Mesodermal cell (in vitro differentiated cells): ENCODE data around the gene ASPDH.
"Not testable (repeated sequence)": the region's sequence is repeated elsewhere in the genome, so short reads cannot be mapped to it uniquely, and the experiment has no call there.

Source experiments
- H3K27ac ChIP-seq: 2 replicates; pipeline ENCODE4 v1.7.0; 2013; ENCODE audit warnings: mild to moderate bottlenecking, low read depth, low read length, moderate library complexity; ENCODE audit not compliant: severe bottlenecking
- H3K36me3 ChIP-seq: 2 replicates; pipeline ENCODE4 v1.7.1; 2013; ENCODE audit warnings: mild to moderate bottlenecking, low read length, moderate library complexity; ENCODE audit not compliant: control insufficient read depth, insufficient read depth
- H3K4me1 ChIP-seq: one replicate; pipeline ENCODE4 v1.7.1; 2013; ENCODE audit warnings: mild to moderate bottlenecking, low read length; ENCODE audit not compliant: insufficient read depth, control insufficient read depth, poor library complexity, severe bottlenecking
- H3K4me3 ChIP-seq: 2 replicates; pipeline ENCODE4 v1.7.0; 2013; ENCODE audit warnings: low read length, control low read depth, mild to moderate bottlenecking; ENCODE audit not compliant: insufficient read depth, poor library complexity, severe bottlenecking; ENCODE audit errors: extremely low read depth
- H3K9me3 ChIP-seq: 2 replicates; pipeline ENCODE4 v1.7.1; 2013; ENCODE audit warnings: mild to moderate bottlenecking, low read length, moderate library complexity; ENCODE audit not compliant: control insufficient read depth
- WGBS, 2 experiments: methylation state at CpG; one replicate each; pipeline ENCODE4 v1.1.5; 2013; ENCODE audit warnings: missing lambda C conversion rate in 2 of 2; ENCODE audit not compliant: insufficient coverage in 2 of 2; 5-methylcytosine and 5-hydroxymethylcytosine counted together

The ASPDH gene

DNA sequence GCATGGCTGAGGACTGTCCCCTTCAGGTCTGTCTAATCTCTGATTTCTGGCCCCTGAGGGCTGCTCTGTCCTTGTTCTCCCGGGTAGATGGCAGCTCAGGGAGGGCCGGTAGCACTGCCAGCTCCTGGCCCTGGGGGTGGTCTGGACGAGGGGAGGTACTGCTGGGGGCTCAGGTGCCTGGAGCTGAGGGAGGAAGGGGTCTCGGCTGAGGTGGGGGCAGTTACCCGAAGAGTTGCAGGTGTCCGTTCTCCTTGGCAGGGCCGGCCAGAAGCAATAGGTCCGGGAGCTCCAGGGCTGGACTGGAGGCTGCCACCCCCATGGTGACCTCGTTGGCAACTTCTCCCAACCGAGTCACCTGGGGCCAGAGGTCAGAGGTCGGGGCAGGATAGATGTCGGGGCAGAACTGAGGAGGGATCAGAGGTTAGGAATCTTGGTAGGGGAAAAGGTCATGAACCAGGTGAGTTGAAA lies 38.6 kb downstream of the ASPDH start:
- H3K4me1 ChIP-seq: no peaks in the 10 kb centered on the region
- whole genome bisulfite sequencing, 2 experiments: 85 to 87% methylated on average over 9 to 11 of the region's 12 CpGs
- H3K36me3 ChIP-seq: peaks cover 20% of the 10 kb centered on the region
- H3K27ac ChIP-seq: no peak overlapping the region
- peaks cover 6% of the 10 kb centered on the region for H3K9me3 ChIP-seq
- no peak overlapping the region for H3K4me3 ChIP-seq

- H3K36me3 ChIP-seq, H3K27ac ChIP-seq, H3K4me3 ChIP-seq, H3K9me3 ChIP-seq, H3K4me1 ChIP-seq: not testable (repeated sequence)
- 67 to 71% methylated on average over 1 to 3 of the region's 3 CpGs for WGBS, 2 experiments
These were observed 40.4 kb downstream of the ASPDH start for GRCh38 chr19:50473336-50473735.

DNA sequence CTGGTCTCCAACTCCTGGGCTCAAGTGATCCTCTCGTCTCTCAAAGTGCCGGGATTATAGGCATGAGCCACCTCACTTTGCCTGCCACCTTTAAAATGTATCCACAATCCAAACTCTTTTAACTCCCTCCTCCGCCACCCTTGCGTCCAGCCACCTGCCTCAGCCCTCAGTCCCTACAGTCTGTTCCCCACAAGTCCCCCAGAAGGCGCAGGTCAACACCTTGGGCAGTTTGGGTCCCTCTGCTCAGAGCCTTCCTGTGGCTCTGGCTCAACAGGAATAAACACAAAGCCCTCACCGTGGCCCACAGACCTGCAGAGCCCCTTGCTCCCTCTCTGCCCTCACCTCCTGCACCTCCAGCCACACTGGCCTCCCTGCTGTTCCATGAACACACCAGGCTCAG lies 44.9 kb downstream of the ASPDH start:
- no peak overlapping the region for H3K4me3 ChIP-seq
- 93 to 95% methylated on average over 4 to 6 of the region's 6 CpGs for WGBS, 2 experiments
- no peaks in the 10 kb centered on the region for H3K4me1 ChIP-seq
- no peak overlapping the region for H3K27ac ChIP-seq
- no peaks in the 10 kb centered on the region for H3K9me3 ChIP-seq
- H3K36me3 ChIP-seq: no peaks in the 10 kb centered on the region

- Histone ChIP-seq H3K4me3 (no peak overlapping the region), H3K27ac (no peak overlapping the region), H3K9me3 (no peaks in the 10 kb centered on the region), H3K4me1 (no peaks in the 10 kb centered on the region), H3K36me3 (no peaks in the 10 kb centered on the region)
- WGBS, 2 experiments: 91 to 93% methylated on average over 14 to 18 of the region's 18 CpGs
These were observed 46.1 kb downstream of the ASPDH start for GRCh38 chr19:50467566-50467965.

DNA sequence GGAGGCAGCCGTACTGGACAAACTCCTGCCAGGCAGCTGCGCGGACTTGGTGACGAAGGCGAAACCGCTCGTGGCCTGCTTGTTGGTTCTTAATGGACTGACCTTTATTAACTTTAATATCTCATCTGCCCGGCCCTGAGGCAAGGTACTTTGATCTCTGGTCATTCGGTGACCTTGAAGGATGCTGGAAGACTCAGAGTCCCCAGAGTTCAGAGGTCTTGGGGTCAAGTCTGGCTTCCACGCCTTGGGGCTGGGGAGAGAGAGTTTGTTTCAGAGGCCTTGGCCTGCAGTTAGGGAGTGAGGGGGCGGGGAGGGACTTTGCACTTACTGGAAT lies 47.0 kb downstream of the ASPDH start:
- no peaks in the 10 kb centered on the region for H3K4me1 ChIP-seq
- H3K27ac ChIP-seq: no peak overlapping the region
- H3K4me3 ChIP-seq: no peak overlapping the region
- no peaks in the 10 kb centered on the region for H3K9me3 ChIP-seq
- no peaks in the 10 kb centered on the region for H3K36me3 ChIP-seq
- WGBS, 2 experiments: 89 to 97% methylated on average over 1 to 4 of the region's 11 CpGs

DNA sequence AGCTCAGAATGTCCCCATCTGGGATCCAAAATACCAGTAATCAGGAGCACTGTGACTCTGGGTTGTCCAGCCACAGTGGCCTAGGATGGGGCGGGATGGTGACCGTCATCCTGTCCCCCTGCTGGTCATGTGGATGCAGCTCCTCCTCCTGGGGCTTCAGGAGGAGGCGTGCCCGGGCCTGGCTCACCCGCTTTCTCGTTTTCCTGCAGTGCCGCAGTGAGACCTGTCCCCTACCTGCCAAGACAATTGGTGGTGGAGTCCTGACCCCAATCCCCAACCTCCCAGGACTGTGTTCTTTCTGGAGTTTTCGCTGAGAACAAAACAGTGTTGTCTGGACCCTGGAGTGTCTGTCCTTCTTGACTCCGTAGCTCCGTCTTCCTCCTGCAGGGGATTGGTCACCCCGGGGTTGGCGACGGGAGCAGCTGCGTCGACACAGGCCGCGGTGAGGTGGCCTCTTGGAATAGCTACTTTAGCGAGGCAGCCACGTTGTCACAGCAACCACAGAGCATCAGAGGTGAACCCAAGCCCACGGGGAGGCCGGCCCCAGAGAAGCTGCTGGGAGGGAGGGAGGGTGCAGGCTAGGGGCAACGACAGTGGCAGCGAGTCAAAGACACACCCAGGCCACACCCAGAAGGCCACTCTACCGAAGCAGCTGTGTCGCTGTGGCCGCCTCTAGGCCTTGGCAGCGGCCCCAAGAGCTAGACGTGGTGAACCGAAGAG lies 47.6 kb downstream of the ASPDH start:
- 58 to 60% methylated on average over 23 to 26 of the region's 29 CpGs for WGBS, 2 experiments
- H3K4me3 ChIP-seq: no peak overlapping the region
- no peak overlapping the region for H3K27ac ChIP-seq
- H3K9me3 ChIP-seq: no peaks in the 10 kb centered on the region
- H3K36me3 ChIP-seq: no peaks in the 10 kb centered on the region
- H3K4me1 ChIP-seq: no peaks in the 10 kb centered on the region

GRCh38 chr19:50465000-50465399 lies 48.7 kb downstream of the ASPDH start:
- Histone ChIP-seq H3K27ac (no peak overlapping the region), H3K4me3 (no peak overlapping the region), H3K9me3 (no peaks in the 10 kb centered on the region), H3K4me1 (no peaks in the 10 kb centered on the region), H3K36me3 (no peaks in the 10 kb centered on the region)
- 90 to 96% methylated on average over 12 to 13 of the region's 13 CpGs for WGBS, 2 experiments

GRCh38 chr19:50464348-50464747 lies 49.4 kb downstream of the ASPDH start:
- no peaks in the 10 kb centered on the region for H3K36me3 ChIP-seq
- 89 to 92% methylated on average over 18 to 19 of the region's 19 CpGs for WGBS, 2 experiments
- no peak overlapping the region for H3K4me3 ChIP-seq
- H3K27ac ChIP-seq: no peak overlapping the region
- H3K4me1 ChIP-seq: no peaks in the 10 kb centered on the region
- no peaks in the 10 kb centered on the region for H3K9me3 ChIP-seq

DNA sequence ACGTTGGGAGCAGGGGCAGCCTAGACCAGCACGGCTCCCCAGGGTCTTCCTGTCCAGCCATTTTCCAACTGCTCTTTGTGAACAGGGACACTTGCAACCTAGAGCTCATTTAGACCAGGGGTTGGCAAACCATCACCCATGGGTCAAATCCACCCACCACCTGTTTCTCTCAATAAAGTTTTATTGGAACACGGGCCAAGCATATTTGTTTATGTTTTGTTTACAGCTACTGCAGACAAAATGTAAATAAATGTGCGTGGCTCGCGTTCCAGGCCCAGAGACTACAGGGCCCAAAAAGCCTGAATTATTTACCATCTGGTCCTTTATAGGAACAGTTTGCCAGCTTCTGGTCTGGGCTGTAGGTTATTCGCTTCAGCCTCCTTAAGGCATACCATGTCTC lies 50.7 kb downstream of the ASPDH start:
- Histone ChIP-seq H3K36me3 (no peaks in the 10 kb centered on the region), H3K4me1 (no peaks in the 10 kb centered on the region), H3K27ac (no peak overlapping the region), H3K4me3 (no peak overlapping the region), H3K9me3 (no peaks in the 10 kb centered on the region)
- 88% methylated on average over 6 to 7 of the region's 7 CpGs for WGBS, 2 experiments
